Measurements from ENCODE around the gene PADI1. TPM values are rescaled to one million over a fixed set of nuclear protein-coding genes. Genes with fewer than 3 reads are reported as not detected.

The PADI1 gene
- polyA plus RNA-seq, 2 of the 4 experiments (the other 2 are of a cell fraction): 1.4 to 2.0 TPM

DNA sequence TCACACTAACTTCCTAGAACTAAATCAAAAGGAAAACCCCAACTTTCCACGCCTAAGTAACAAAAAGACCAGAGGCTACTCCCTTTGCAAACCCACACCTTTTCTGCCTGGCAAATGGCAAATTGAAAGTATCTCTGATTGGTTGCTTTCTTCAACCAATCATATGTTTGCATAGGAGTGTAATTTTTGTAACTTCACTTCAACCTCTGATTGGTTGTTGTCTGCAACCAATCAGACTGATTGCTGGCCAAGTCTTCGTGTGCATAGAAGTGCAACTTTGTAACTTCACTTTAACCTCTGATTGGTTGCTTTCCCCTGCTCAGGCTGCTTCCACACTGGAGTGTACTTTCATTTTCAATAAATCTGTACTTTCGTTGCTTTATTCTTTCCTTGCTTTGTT, 48.8 kb upstream of the PADI1 start:
- FAIRE-seq (no peak), DNase-seq (ENCODE audit: low read depth in 1 of 2, low spot score in 1 of 2) (no peak), ATAC-seq (no peak)
- no peak for TF ChIP-seq JUNB (IDR thresholded peaks at IDR 0.05)
- no peak for TF ChIP-seq CHD4 (IDR thresholded peaks at IDR 0.05; ENCODE audit: borderline replicate concordance)
- TF ChIP-seq, protein P1, sequence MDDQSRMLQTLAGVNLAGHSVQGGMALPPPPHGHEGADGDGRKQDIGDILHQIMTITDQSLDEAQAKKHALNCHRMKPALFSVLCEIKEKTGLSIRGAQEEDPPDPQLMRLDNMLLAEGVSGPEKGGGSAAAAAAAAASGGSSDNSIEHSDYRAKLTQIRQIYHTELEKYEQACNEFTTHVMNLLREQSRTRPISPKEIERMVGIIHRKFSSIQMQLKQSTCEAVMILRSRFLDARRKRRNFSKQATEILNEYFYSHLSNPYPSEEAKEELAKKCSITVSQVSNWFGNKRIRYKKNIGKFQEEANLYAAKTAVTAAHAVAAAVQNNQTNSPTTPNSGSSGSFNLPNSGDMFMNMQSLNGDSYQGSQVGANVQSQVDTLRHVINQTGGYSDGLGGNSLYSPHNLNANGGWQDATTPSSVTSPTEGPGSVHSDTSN (IDR thresholded peaks at IDR 0.05): no peak
- TF ChIP-seq POLR2AphosphoS2 (conservative IDR thresholded peaks at IDR 0.05; ENCODE audit: low read length): no peak
- TF ChIP-seq NFE2L2 (conservative IDR thresholded peaks at IDR 0.05; ENCODE audit: low read length): no peak
- TF ChIP-seq HOXA7 (CRISPR knock-in tag; IDR thresholded peaks at IDR 0.05): no peak
- no peak for TF ChIP-seq CBX8 (IDR thresholded peaks at IDR 0.05)
- H3K9me3 ChIP-seq: peaks cover 29% of the 10 kb centered on the region
- WGBS (ENCODE audit: missing lambda C conversion rate): 65% methylated on average over 3 of the region's 3 CpGs
- H3K27ac ChIP-seq: no peak overlapping the region
- H3K4me1 ChIP-seq: no peaks in the 10 kb centered on the region
- ChIA-PET POLR2A (no interaction called here), CTCF (no interaction called here)
- H3K4me3 ChIP-seq: no peak overlapping the region
- no peak overlapping the region for H3K4me2 ChIP-seq

DNA sequence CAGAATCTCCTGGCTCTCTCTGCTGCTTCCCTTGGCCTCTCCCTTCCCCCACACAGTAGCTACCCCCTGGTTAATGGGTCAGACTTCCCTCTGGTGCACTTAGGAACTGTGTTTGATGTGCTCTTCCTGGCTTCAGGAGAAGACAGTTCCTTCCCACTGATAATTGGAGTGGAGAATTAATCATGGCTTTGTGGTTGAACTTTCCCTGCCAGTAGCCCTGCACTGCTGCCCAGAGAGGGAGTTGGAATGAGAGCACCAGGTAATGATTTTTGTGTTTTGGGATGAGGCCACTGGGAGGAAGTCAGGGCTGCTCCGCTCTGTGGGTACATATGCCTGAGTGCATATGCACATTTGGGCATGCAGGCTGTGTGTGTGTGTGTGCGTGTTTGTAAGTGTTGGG, 46.0 kb upstream of the PADI1 start:
- POLR2A ChIA-PET: no interaction called here

DNA sequence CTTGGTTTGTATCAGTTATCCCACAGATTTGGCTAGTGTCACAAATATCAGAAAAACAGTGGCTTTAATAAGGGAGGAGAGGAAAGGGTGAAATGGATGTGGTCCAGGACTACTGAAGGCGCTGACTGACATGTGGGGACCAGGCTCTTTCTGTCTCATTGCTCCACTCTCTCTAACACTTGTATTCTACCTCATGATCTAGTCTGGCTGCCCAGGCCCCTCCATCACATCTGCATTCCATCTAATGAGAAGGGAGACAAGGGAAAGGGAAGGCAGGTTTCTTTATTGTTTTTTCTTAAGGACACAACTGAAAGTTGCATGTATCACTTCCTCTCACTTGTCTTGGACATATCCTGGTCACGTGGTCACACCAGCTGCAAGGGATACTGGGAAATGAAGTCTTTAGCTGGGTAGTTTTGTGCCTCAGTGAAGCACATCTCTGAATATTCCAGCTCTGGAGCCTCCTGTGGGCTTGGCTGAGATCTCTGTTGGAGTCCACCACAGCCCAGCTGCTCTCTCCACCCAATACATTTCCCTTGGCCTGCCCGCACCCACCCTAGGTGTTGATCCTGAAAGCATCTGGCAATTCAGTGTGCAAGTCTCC, 43.7 kb upstream of the PADI1 start:
- TF ChIP-seq, protein P2, sequence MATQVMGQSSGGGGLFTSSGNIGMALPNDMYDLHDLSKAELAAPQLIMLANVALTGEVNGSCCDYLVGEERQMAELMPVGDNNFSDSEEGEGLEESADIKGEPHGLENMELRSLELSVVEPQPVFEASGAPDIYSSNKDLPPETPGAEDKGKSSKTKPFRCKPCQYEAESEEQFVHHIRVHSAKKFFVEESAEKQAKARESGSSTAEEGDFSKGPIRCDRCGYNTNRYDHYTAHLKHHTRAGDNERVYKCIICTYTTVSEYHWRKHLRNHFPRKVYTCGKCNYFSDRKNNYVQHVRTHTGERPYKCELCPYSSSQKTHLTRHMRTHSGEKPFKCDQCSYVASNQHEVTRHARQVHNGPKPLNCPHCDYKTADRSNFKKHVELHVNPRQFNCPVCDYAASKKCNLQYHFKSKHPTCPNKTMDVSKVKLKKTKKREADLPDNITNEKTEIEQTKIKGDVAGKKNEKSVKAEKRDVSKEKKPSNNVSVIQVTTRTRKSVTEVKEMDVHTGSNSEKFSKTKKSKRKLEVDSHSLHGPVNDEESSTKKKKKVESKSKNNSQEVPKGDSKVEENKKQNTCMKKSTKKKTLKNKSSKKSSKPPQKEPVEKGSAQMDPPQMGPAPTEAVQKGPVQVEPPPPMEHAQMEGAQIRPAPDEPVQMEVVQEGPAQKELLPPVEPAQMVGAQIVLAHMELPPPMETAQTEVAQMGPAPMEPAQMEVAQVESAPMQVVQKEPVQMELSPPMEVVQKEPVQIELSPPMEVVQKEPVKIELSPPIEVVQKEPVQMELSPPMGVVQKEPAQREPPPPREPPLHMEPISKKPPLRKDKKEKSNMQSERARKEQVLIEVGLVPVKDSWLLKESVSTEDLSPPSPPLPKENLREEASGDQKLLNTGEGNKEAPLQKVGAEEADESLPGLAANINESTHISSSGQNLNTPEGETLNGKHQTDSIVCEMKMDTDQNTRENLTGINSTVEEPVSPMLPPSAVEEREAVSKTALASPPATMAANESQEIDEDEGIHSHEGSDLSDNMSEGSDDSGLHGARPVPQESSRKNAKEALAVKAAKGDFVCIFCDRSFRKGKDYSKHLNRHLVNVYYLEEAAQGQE (IDR thresholded peaks at IDR 0.05): no peak
- TF ChIP-seq JUNB (IDR thresholded peaks at IDR 0.05): no peak
- TF ChIP-seq POLR2A (IDR thresholded peaks at IDR 0.05; ENCODE audit: low read length): no peak
- TF ChIP-seq HOXA7 (CRISPR knock-in tag; IDR thresholded peaks at IDR 0.05): no peak
- no peak for TF ChIP-seq ZFP36 (IDR thresholded peaks at IDR 0.05; ENCODE audit: borderline replicate concordance, partially characterized antibody)
- ATAC-seq (no peak), DNase-seq (ENCODE audit: low read depth in 1 of 2, low spot score in 1 of 2) (no peak), FAIRE-seq (no peak)
- CTCF ChIA-PET: no interaction called here
- Histone ChIP-seq H3K9me3 (peaks cover 5% of the 10 kb centered on the region), H3K27ac (no peak overlapping the region), H3K4me2 (no peak overlapping the region), H3K4me1 (peaks cover 7% of the 10 kb centered on the region; the same call in 1 of the 3 replicates), H3K4me3 (no peak overlapping the region)
- WGBS (ENCODE audit: missing lambda C conversion rate): 92% methylated on average over 3 of the region's 3 CpGs
- POLR2A ChIA-PET: no interaction called here

More for the DNA sequence above, 46.0 kb upstream of the PADI1 start:
- Histone ChIP-seq H3K4me1 (peaks cover 7% of the 10 kb centered on the region; the same call in 1 of the 3 replicates), H3K9me3 (peaks cover 28% of the 10 kb centered on the region), H3K4me2 (no peak overlapping the region), H3K4me3 (no peak overlapping the region), H3K27ac (no peak overlapping the region)
- TF ChIP-seq KDM5A (IDR thresholded peaks at IDR 0.05): no peak
- no peak for TF ChIP-seq FOSL2 (IDR thresholded peaks at IDR 0.05)
- no peak for TF ChIP-seq FOSL2 (CRISPR knock-in tag; IDR thresholded peaks at IDR 0.05)
- CTCF ChIA-PET: no interaction called here
- FAIRE-seq (no peak), ATAC-seq (no peak), DNase-seq (ENCODE audit: low read depth in 1 of 2, low spot score in 1 of 2) (no peak)
- WGBS (ENCODE audit: missing lambda C conversion rate): 100% methylated on average over 1 of the region's 2 CpGs

DNA sequence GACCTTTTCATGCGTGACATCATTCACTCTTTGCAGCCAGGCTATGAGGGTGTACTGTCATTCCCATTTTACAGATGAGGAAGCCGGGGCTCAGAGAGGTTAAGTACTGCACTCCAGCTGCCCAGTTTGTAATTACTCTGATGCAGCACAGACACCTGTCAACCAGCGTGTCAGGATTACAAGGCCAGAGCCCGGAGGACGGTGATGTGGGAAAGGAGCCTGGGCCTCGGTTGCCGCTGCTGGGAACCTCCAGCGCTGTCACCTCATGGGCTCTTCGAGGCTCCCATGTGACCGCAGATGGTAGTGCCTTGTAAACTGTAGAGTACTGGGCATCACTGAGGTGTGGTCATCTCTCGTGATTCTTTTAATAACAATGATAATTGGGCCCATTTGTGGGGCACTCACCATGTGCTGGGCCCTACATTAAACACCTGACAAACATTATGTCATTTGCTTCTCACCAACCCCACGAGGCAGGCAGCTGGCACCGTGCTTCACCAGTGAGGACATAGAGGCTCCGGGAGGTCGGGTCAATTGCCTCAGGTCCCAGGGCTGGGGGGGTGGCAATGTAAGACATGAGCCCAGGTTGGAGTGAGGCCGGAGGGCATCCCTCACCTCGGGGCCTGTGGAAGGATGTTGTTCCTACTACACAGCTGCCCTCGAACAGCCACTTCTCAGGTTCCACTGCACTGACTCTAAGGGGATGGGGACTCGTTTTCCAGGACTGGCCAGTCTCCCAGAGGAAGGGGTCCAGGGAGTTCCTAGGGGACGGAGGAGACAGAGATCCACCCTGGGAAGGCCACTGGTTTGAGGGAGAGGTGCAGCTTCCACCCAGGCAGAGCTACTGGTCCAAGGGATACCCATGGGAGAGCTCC, 42.8 kb upstream of the PADI1 start:
- H3K27ac ChIP-seq: peak overlapping the region in 1 of 2 experiments; percentile 71; a peak in 3 of 6 replicates
- peaks cover 11% of the 10 kb centered on the region; the same call in 2 of the 3 replicates for H3K4me1 ChIP-seq
- no peak for TF ChIP-seq ZNF302 (CRISPR knock-in tag; IDR thresholded peaks at IDR 0.05)
- no peak for TF ChIP-seq TP53 (CRISPR knock-in tag; IDR thresholded peaks at IDR 0.05)
- TF ChIP-seq RFX5 (IDR thresholded peaks at IDR 0.05): no peak
- TF ChIP-seq HDAC2 (IDR thresholded peaks at IDR 0.05): no peak
- TF ChIP-seq MYC (IDR thresholded peaks at IDR 0.05; ENCODE audit: borderline replicate concordance, low read length): no peak
- TF ChIP-seq KDM1A (IDR thresholded peaks at IDR 0.05; ENCODE audit: low read depth): no peak
- TF ChIP-seq RAD21 (conservative IDR thresholded peaks at IDR 0.05 in 1 of 2, IDR thresholded peaks at IDR 0.05 in 1 of 2): no peak
- TF ChIP-seq EHF (CRISPR knock-in tag; IDR thresholded peaks at IDR 0.05): no peak
- TF ChIP-seq CHD2 (IDR thresholded peaks at IDR 0.05; ENCODE audit: low read length, partially characterized antibody): no peak
- TF ChIP-seq MAZ (IDR thresholded peaks at IDR 0.05; ENCODE audit: borderline replicate concordance, low read depth, low read length): no peak
- no peak for TF ChIP-seq SREBF2 (IDR thresholded peaks at IDR 0.05)
- no peak overlapping the region for H3K4me3 ChIP-seq
- H3K9me3 ChIP-seq: peaks cover 3% of the 10 kb centered on the region; the same call in 2 of the 3 replicates
- ATAC-seq: no peak; a peak in 1 of 6 replicates
- WGBS (ENCODE audit: missing lambda C conversion rate): 89% methylated on average over 8 of the region's 20 CpGs
- DNase-seq (ENCODE audit: low read depth in 1 of 2, low spot score in 1 of 2): no peak
- no peak for FAIRE-seq
- H3K4me2 ChIP-seq: no peak overlapping the region
- CTCF ChIA-PET: no interaction called here
- POLR2A ChIA-PET: no interaction called here
